ENCODE measurements around the gene C19orf33.

C19orf33 gene

GRCh38 chr19:38308926-38309614 is 5.0 kb downstream of the C19orf33 start:
- DNase-seq (ENCODE audit: low spot score), result no peak

DNA sequence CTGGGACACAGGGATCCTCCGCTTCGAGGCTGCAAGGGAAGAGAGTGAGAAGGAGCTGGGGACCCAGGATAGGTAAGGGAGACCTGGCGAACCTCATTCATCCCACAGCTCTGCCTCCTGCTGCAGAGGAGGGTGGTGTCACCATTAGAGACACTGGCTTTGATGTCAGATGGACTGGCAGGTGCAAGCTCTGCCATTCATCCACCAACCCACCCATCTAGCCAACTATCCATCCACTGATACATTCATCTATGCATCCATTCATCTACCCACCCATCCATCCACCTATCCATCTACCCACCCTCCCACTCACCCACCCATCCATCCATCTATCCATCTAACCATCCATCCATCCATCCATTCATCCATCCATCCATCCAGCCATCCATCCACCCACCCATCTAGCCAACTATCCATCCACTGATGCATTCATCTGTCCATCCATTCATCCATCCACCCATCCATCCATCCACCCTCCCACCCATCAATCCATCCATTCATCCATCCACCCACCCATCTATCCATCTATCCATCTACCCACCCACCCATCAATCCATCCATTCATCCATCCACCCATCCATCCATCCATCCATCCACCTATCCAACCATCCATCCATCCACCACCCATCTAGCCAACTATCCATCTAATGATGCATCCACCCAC is 5.7 kb downstream of the C19orf33 start:
- DNase-seq (ENCODE audit: low spot score), result no peak

GRCh38 chr19:38310279-38310670 is 6.2 kb downstream of the C19orf33 start:
- DNase-seq (ENCODE audit: low spot score), result no peak

DNA sequence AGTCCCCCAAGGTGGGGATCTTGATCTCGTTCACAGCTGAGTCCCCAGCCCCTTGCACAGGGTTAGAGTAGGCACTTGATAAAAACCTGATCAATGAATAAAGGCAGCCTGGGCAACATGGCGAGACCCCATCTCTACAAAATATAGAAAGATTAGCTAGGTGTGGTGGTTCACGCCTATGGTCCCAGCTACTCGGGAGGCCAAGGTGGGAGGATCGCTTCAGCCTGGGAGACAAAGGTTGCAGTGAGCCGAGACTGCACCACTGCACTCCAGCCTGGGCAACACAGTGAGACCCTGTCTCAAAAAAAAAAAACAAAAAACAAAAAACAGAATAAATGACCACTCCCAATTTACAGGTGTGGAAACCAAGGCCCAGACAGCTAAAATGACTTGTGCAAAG is 6.9 kb downstream of the C19orf33 start:
- DNase-seq (ENCODE audit: low spot score), result no peak

- peak; percentile 96 for DNase-seq (ENCODE audit: low spot score)
Observed at GRCh38 chr19:38315657-38316476, 11.8 kb downstream of the C19orf33 start, which contains the start of gene YIF1B. Gene YIF1B (minus strand): TSS chr19:38315947. CDS start chr19:38315917, 30 bp downstream.

GRCh38 chr19:38316477-38317067 is 12.5 kb downstream of the C19orf33 start:
- DNase-seq (ENCODE audit: low spot score), result no peak

GRCh38 chr19:38317104-38317612 is 13.1 kb downstream of the C19orf33 start:
- DNase-seq (ENCODE audit: low spot score), result peak; percentile 84

- no peak for DNase-seq (ENCODE audit: low spot score)
Observed at GRCh38 chr19:38318660-38319059, 14.6 kb downstream of the C19orf33 start.

- peak; percentile 17 for DNase-seq (ENCODE audit: low spot score)
Observed at GRCh38 chr19:38319421-38320258, 15.6 kb downstream of the C19orf33 start, which contains the start of gene KCNK6. Gene KCNK6 (plus strand): TSS chr19:38319845. CDS start chr19:38319951, 106 bp downstream.

DNA sequence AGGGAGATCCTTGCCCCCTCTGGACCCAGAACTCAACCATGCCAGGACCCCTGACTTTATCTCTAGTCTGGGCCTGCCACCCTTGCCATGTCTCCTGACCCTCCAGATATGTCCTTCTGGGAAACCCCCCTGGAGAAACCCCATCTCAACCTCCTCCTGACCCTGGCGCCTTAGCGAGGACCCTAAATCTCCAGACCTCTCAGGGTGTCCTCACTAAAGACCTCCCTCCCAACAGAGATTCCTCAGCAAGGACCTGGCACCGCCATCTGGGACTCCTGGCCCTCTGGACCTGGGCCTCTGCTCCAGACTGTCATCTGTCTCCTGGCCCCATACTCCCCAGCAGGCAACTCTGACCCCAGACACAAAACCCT is 16.9 kb downstream of the C19orf33 start:
- DNase-seq (ENCODE audit: low spot score), result no peak

DNA sequence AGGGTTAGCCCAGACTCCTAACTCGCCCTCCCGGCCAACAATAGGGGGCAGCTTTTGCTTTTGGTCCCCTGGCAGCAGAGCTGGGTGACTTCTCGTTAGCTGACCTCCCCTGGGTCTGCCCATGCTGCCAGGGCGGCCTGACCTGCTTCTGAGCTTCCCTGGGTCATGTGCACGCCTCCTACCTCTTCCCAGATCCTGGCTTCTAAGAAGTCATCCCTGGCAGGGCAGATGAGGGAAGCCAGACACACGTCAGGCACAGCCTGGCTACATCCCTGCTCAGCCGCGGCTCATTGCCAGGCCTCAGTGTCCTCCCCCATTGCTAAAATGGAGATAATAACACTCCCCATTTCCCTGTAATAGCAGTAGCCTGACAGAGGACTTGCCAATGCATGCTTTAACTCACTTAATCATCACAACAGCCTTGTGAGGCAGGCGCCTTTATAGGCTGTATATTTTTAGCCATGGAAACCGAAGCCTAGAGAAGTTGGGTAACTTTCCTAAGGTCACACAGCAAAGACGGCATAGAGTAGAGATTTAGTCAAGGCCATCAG is 17.7 kb downstream of the C19orf33 start:
- no peak for DNase-seq (ENCODE audit: low spot score)

DNA sequence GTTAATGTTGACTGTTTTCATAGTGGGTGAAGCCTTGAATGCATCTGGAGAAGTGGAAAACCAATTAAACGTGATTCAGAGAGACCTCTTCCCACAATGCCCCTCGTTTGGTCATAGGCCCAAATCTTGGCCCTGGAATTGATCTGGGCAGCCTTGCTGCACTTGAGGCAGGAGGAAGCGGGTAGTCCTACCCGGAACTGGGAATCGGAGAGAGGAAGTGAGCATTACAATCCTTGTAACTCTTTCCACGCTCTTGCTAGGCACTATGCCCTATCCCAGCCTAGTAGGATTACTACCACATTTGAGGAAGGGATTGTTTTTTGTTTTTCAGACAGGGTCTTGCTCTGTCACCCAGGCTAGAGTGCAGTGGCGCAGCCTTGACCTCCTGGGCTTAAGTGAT is 19.2 kb downstream of the C19orf33 start:
- DNase-seq (ENCODE audit: low spot score), result no peak

DNA sequence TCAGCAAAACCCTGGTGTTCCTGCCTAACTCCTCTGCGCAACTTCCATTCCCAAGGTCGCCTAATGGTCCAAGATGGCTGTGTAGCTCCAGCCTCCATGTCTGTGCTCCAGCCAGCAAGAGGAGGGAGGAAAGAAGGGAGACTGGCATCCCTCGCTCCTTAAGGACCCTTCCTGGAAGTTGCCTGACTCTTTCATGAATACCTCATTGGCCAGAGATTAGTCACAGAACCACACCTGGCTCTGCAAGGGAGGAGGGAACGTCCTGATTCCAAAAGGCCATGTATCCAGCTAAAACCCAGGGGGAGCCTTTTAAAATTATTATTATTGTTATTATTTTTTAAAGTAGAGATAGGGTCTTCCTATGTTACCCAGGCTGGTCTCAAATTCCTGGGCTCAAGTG is 20.4 kb downstream of the C19orf33 start:
- no peak for DNase-seq (ENCODE audit: low spot score)

DNA sequence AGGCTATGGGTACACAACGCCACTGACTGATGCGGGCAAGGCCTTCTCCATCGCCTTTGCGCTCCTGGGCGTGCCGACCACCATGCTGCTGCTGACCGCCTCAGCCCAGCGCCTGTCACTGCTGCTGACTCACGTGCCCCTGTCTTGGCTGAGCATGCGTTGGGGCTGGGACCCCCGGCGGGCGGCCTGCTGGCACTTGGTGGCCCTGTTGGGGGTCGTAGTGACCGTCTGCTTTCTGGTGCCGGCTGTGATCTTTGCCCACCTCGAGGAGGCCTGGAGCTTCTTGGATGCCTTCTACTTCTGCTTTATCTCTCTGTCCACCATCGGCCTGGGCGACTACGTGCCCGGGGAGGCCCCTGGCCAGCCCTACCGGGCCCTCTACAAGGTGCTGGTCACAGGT is 22.5 kb downstream of the C19orf33 start:
- no peak for DNase-seq (ENCODE audit: low spot score)

GRCh38 chr19:38329651-38330050 is 25.6 kb downstream of the C19orf33 start:
- no peak for DNase-seq (ENCODE audit: low spot score)

GRCh38 chr19:38331728-38332127 is 27.7 kb downstream of the C19orf33 start:
- no peak for DNase-seq (ENCODE audit: low spot score)

DNA sequence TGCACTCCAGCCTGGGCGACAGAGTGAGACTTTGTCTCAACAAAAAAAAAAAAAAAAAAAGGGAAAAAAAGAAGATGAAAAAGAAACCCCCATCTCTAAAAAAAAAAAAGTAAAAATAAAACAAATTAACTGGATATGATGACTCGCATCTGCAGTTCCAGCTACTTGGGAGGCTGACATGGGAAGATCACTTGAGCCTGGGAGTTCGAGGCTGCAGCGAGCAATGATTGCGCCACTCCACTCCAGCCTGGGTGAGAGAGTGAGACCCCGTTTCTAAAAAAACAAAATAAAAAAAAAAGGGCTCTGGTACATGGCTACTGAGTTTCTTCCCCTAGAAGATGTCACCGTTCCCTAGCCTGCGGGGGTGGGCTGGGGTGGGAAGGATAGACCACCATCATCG is 29.2 kb downstream of the C19orf33 start:
- DNase-seq (ENCODE audit: low spot score), result no peak

DNA sequence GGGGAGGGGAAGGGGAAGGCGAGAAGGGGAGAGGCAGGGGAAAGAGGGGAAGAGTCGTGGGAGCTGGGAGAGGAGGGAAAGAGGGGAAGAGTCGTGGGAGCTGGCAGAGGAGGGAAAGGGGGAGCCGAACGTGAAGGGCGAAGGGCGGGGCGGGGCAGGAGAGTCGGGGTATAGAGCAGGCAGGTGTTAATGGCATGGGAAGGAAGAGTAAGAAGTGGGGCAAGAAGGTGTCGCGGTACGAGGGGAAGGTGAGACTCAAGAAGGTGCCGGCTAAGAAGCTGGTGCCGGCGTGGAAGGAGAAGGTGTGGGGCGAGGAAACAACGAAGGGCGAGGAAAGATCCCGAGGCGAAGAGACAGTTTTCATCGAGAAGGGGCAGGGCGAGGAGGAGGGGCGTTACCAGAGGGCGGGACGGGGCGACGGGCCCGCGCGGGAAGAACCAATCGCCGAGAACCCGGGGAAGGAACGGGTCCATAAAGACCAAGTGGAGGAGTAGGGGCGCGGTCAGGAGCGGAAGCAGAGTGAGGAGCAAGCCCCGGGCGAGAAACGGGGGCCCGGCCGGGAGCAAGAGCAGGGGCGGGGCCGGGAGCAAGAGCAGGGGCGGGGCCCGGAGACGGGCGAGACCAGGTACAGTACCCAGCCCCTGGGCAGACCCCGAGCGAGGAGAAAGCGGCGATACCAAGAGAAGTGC is 32.0 kb downstream of the C19orf33 start:
- DNase-seq (ENCODE audit: low spot score), result peak; percentile 92

GRCh38 chr19:38336638-38337359 is 32.7 kb downstream of the C19orf33 start:
- DNase-seq (ENCODE audit: low spot score), result peak; percentile 97

- no peak for DNase-seq (ENCODE audit: low spot score)
Observed at GRCh38 chr19:38337360-38337653, 33.3 kb downstream of the C19orf33 start.
